T-helper 22 cell (primary cell): ENCODE measurements around the gene ABHD2.

Source experiments
- DNase-seq: peaks from one replicate; pipeline ENCODE4 v3.0.0-alpha.2; 2020; ENCODE audit warnings: low read depth

Gene ABHD2

DNA sequence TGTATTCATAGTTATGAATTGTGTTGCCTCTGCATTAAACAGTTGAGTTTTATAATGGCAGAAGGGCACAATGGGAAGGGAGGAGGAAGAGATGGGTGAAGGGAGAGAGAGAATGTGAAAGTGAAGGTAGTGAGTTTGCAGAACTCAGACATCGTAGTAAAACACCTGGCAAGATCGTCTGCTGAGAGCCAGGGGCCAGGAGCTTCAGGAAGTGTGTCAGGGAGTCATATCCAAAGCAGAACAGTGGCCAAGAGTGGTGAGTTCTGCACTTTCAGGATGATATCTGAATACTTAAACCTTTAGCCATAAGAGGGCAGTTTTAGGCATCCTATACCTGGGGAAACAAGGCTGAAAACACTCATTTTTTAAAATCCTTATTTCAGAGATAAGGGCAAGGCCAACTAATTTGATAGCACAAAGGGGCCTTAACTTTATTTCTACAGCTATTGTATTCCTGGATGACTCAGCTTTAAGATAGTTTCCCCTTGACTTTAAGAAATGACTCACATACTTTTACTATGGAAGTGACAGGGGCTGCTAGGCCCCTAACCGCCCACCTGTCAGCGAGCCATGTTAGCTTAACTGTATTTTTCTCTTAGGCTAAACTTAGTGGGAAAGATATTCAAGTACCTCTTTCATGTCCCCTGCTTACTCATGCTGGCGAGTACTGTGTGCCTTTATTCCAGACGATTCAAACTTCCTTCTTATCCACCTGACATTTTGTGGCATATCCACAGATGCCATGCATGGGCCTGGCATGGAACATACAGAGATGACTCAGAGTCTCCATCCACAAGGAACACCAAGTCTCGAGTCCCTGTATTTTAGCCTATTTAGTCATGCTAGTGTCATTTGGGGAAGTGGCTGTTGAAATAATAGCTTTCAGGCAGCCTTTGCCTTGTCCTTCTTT lies 79.3 kb downstream of the ABHD2 start:
- DNase-seq: no peak

GRCh38 chr15:89168316-89168833 lies 80.1 kb downstream of the ABHD2 start:
- DNase-seq: no peak

- DNase-seq: no peak
Measured at GRCh38 chr15:89170364-89170763, 82.1 kb downstream of the ABHD2 start.

DNA sequence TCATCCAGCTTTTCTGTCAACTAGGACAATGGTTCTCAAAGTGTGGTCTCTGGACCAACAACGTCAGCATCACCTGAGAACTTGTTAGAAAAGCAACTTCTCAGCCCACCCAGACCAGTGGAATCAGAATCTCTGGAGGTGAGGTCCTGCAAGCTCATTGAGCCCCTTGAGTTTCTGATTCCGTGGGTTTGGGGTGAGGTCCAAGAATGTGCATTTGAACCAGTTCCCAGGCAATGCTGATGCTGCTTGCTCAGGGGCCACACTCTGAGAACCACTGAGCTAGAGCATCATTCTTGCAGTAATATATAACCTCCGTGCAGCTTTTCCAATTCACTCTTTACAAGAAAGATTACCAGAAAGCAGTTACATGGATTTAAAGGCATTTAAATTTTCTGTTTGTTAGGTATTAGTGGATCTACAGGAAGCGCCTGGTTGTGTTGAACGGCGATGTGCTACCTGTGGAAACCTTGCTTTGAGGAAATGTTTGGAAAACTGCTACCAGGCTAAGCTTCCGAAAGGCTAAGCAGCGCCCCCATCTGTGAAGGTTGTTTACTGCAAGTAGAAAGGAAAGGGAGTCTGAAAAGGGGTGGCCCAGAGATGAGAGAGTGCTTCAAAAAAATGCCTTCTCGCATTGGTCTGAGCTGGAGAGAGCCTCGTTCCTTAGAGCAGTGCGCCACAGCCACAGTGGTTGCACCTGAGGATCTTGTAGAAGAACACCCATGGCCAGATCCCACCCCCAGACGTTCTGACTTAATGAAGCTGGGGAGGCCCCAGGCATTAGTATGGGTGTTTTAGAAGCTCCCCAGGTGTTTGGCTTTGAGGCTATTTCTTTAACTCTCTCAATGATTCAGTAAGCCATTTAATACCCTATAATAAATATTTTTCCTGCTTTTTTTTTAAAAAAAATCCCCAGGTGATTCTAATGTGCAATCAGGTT lies 83.1 kb downstream of the ABHD2 start:
- DNase-seq: no peak

DNA sequence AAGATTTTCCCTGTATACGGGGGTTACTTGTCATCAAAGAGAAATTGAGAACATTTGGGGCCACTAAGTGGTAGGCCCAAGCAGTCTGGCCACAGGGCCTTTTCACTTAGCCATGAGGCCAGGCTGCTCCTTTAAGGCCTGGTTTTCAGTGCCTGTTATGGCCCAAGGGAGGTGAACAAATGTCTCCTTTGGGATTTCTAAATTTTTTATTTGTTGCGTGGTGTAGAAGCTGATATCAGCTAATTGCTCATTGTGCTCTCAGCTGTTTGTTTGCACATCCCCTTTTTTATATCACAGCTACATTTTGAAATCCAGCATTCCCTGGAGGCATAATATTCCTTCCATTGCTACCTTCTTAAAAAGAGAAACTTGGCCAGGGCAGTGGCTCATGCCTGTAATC lies 84.7 kb downstream of the ABHD2 start:
- no peak for DNase-seq

DNA sequence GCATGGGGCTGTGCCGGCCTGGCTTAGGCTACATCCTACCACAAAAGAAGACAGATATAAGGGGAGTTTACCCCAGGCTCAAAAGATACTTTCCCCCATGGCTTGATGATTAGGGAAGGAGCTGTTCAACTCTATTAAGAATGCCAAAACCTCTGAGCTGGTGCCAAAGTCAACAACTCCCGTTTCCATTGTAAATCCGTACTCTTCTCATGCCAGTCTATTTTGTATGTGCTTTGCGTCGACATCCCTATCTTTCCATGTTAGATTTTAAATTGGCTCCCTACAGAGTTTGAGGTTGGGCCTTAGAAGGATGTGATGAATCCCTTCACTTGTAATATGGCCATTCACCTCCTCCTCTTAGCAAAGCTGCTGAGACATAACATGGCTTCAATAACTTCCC lies 86.2 kb downstream of the ABHD2 start:
- DNase-seq: no peak

- no peak for DNase-seq
Measured at GRCh38 chr15:89175617-89176191, 87.4 kb downstream of the ABHD2 start.

- no peak for DNase-seq
Measured at GRCh38 chr15:89177116-89177515, 88.9 kb downstream of the ABHD2 start.

DNA sequence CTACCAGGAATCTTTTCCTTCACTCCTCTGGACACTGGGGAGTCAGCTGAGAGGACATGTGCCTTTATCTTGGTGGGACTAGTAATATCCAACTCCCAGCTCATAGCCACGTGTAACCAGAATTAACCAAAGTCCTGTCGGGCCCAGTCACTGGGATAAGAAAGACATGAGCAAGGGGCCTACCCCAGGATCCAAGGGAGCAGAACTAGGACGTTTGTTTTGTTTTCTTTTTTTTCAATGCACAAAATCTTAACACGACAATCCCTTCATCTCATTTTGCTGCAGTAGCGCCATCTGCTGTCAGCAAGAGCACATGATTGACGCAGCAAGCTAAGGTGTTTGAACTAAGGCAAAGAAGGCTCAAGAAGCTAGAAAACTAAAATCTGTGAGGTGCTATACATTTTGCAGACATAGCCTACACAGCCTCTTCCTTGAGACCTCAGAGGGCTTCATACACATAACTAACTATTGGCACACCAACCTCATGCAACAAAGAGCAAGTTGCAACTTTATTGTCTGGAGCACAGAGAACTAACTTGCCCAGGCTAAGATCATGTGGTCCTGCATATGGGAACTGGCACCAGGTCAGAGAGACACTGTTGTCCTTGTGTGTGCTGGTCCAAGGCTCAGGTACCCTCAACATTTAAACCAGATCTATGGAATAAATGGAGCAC lies 89.5 kb downstream of the ABHD2 start:
- peak; percentile 19 for DNase-seq

DNA sequence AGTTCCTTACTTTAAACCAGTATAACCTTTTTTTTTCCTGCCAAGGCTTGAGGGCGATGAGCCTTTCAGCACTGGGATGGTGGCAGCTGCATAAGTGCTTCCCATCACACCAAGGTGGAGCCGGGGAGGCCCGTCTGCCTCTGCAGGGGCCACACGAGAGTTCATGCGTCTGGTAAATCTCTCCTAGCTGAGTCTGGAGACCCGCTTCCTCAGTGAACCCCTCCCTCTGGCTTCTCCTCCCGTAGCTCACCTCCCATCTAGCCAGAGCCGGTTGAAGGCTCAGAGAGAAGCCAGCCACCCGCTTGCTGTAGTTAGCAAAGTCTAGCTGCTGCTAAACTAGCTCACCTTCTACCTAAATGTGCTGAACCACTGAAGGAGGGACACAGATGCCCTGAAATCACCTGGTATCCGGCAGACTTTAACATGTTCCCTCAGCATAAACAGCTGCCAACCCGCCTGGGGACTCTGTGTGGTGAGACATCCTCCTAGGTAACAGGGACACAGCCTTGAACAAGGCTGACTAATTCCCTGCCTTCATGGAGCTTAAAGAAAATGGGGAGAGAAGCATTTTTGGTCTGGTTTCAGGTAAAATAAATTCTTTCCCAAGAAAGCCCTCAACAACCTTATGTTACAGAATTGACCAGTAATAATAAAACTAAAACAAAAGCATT lies 90.2 kb downstream of the ABHD2 start:
- DNase-seq: no peak

GRCh38 chr15:89179966-89180875 lies 92.0 kb downstream of the ABHD2 start:
- DNase-seq: no peak

GRCh38 chr15:89184357-89184756 lies 96.1 kb downstream of the ABHD2 start:
- DNase-seq: no peak

DNA sequence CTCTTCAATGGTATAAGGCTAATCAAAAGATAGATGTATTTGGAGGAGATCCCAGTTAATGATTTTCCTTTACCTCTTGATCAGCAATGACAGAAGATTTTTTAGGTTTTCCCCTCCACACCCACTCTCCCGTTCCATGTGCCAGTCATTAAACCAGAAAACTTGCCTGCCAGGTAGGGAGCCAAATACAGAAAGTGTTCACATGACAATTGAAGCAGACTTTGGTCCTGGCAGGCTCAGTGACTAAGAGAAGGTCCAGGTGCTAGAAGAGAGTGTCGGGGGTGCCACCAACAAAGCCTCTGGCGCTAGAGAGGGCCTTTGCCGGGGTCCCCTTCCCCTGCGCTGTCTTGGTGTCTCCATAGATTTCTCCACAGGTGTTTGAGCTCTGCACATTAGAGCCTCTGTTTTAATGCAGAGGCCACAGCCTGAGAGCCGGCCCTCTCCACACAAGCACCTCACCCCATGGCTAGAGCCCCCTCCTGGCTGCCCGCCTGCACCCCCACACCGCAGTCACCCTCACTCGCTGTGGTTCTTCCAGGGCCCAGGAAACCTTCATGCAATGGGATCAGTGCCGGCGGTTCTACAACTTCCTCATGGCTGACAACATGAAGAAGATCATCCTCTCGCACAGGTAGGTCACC lies 96.8 kb downstream of the ABHD2 start:
- DNase-seq: no peak

GRCh38 chr15:89186803-89187202 lies 98.5 kb downstream of the ABHD2 start:
- DNase-seq: no peak

DNA sequence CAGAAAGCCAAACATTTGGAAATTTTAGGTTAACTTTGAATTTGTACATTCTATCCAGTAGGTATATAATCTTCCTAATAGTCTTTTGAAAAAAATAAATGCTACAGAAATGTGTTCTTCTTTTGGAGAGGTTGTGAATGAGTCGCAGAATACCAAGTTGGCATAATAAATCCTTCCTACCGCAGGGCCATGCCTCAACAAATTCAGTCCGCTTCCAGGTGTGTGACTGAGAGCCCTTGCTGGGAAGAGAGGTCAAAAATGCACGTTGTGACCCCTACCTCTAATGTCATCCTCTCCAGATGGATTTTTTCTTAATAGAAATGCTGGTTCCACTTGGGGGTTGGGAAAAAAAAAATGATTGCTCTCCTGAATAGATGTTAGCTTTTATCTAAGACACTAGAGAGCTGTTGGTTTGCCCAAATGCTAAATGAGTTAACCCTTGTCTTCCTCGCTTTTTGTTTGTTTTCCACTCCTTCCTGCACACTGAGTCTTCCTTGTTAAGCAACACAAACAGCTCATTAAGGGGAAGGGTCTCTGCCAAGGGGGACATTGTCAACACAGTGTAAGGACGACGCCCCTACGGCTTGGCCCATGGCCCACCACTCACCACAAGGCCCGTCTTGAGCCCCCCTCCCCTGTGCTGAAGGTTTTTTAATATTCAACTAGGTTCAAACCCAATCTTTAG lies 99.2 kb downstream of the ABHD2 start:
- DNase-seq: no peak

DNA sequence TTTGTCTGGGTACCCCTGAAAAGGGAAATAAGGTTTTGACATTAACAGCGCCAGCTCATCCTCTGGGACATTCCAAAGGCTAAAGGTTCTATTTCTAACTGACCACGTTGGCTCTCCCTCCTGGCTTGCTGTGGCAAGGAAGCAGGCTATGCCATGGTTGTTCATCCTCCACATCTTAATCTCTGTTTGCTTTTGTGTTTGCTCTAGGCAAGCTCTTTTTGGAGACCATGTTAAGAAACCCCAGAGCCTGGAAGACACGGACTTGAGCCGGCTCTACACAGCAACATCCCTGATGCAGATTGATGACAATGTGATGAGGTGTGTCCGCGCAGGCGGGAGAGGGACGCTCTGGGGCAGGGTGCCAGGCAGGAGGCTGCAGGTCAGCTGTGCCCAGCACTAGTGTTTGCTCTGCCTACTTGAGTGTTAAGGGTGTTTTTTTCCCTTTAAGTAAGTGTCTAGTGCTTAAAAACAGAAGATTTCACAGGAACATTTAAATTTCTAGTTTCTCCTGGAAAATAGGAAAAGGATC lies 99.8 kb downstream of the ABHD2 start:
- DNase-seq: no peak

DNA sequence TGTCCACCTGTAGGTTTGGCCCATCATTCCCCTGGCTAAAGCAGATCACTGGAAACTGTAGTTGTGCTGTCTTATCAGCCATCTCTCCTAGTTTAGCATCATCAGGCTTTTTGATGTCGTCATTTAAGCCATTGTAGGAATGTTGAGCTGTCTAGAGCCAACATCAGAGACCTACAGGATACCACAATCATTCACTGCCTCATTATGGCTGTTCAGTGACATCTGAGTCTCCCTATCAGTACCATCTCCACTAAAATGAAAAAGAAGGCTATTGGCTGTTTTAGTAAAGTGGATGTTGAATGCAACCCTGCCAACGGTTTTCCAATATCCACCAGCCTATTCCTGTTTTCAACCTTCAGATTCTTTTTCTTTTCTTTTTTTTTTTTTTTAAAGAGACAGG lies 103.9 kb downstream of the ABHD2 start:
- DNase-seq: no peak

- DNase-seq: no peak
Measured at GRCh38 chr15:89192766-89193165, 104.5 kb downstream of the ABHD2 start.

GRCh38 chr15:89194608-89195007 lies 106.4 kb downstream of the ABHD2 start:
- DNase-seq: no peak
